Bronchial epithelial cell (primary cell): ENCODE measurements around the gene CUTA. TPM values are rescaled to one million over a fixed set of nuclear protein-coding genes. Genes with fewer than 3 reads are reported as not detected.
"Not testable (repeated sequence)": the region's sequence is repeated elsewhere in the genome, so short reads cannot be mapped to it uniquely, and the experiment has no call there.

Experiments used
- DNase-seq: peaks from one replicate; pipeline ENCODE4 v3.0.0-alpha.2; 2010; ENCODE audit warnings: low read depth
- FAIRE-seq: peaks from 2 replicates; lab custom pipeline; 2011; peaks lifted over from hg19 to GRCh38; lab: Jason Lieb, UNC
- H3K27me3 ChIP-seq: 2 replicates; pipeline ENCODE4 v1.5.1; 2011; ENCODE audit warnings: low read length; ENCODE audit not compliant: control insufficient read depth, insufficient read depth
- H3K36me3 ChIP-seq: 2 replicates; pipeline ENCODE4 v1.5.1; 2011; ENCODE audit warnings: low read length; ENCODE audit not compliant: control insufficient read depth, insufficient read depth
- H3K4me3 ChIP-seq: 2 replicates; pipeline ENCODE4 v1.5.1; 2011; ENCODE audit warnings: mild to moderate bottlenecking, low read depth, low read length, control low read depth
- CTCF ChIP-seq: IDR thresholded peaks from 2 replicates; pipeline ENCODE4 v1.5.1; 2011; ENCODE audit warnings: mild to moderate bottlenecking, moderate library complexity, low read length, control low read depth, inconsistent platforms; ENCODE audit not compliant: insufficient read depth, severe bottlenecking
- total RNA-seq: library from RNA; depleted of rRNA; stranded (reverse); fragments of >200 nt; gene quantifications from 2 replicates; pipeline ENCODE4 v1.2.1, GENCODE V29; 2014

CUTA gene
- total RNA-seq, 1 donor from 2014 or later = 37.1 TPM

- H3K36me3 ChIP-seq = no peaks in the 10 kb centered on the region
- FAIRE-seq = no peak
- H3K27me3 ChIP-seq = no peaks in the 10 kb centered on the region
- peak; percentile 85 for DNase-seq
- no peak overlapping the region for H3K4me3 ChIP-seq
- TF ChIP-seq CTCF = no peak
These were observed 42.7 kb downstream of the CUTA start for GRCh38 chr6:33375143-33375671.

DNA sequence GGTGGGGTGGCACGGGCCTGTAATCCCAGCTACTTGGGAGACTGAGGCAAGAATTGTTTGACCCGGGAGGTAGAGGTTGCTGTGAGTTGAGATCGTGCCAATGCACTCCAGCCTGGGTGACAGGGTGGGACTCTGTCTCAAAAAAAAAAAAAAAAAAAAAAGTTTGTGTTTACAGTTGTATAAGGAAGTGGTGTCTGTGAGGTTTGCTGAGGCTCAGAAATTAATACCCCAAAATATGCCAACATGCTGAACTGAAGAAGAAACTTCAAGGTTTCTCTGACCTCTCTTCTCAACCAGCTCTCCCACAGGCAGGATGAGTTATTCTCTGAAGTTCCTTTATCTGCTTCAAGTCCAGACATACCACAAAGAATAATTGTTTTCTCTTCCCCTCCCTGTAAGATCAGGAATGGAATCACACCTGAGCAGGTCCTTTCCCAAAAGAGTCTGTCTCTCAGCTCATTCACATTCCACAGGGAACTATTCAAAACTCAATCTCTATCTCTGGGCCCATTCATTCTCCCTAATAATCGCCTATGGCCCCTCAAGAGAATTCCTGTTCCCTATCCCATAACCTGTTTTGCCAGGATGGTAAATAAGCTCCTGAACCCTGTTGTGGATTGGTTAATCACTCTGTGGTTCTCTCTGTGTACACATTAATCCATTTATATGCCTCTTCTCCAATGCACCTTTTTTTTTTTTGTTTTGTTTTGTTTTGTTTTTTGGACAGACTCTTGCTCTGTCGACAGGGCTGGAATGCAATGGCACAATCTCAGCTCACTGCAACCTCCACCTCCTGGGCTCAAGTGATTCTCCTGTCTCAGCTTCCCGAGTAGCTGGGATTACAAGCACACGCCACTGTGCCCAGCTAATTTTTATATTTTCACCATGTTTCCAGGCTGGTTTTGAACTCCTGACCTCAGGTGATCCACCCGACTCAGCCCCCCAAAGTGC, 43.7 kb downstream of the CUTA start:
- H3K4me3 ChIP-seq = no peak overlapping the region
- H3K36me3 ChIP-seq = no peaks in the 10 kb centered on the region
- DNase-seq (peak; percentile 37), FAIRE-seq (no peak)
- TF ChIP-seq CTCF = no peak
- H3K27me3 ChIP-seq = no peaks in the 10 kb centered on the region

DNA sequence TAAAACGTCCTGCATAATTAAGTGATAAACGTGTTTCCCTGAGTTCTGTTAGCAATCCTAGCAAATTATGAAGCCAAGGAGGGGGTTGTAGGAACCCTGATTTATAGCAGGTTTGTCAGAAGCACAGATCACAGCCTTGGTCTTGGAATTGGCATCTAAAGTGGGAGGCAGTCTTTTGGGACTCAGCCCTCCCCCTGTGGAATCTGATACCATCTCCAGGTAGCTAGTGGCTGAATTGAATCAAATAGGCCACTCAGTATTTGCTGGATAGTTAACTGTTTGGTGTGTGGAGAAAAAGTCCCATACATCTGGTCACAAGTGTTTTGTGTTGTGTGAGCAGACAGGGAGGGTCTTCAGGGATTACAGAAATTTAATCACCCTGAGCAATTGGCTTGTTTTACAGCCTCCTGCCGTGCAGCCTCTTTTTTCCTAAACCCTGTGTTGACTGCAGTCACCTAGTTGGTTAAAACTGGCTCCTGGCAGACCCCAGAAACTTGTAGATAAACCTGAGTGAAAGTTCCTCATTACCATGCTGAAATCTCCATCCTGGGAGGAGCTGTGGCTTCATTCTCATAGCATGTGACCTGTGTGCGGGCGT, 45.3 kb downstream of the CUTA start:
- FAIRE-seq (no peak), DNase-seq (no peak)
- Histone ChIP-seq H3K36me3 (no peaks in the 10 kb centered on the region), H3K27me3 (no peaks in the 10 kb centered on the region), H3K4me3 (no peak overlapping the region)
- no peak for TF ChIP-seq CTCF

GRCh38 chr6:33371901-33372300, 46.0 kb downstream of the CUTA start:
- not testable (repeated sequence) for H3K36me3 ChIP-seq, DNase-seq, H3K4me3 ChIP-seq, FAIRE-seq, H3K27me3 ChIP-seq

DNA sequence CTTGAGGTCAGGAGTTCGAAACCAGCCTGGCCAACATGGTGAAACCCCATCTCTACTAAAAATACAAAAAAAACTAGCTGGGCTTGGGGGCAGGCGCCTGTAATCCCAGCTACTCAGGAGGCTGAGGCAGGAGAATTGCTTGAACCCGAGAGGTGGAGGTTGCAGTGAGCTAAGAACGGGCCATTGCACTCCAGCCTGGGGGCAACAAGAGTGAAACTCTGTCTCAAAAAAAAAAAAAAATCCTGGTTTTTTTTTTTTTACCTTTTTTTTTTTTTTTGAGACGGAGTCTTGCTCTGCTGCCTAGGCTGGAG, 50.2 kb downstream of the CUTA start:
- not testable (repeated sequence) for H3K36me3 ChIP-seq, FAIRE-seq, H3K4me3 ChIP-seq

GRCh38 chr6:33367009-33367714, 50.7 kb downstream of the CUTA start:
- Histone ChIP-seq H3K4me3 (no peak overlapping the region), H3K36me3 (no peaks in the 10 kb centered on the region), H3K27me3 (no peaks in the 10 kb centered on the region)
- FAIRE-seq = no peak
- no peak for TF ChIP-seq CTCF
- no peak for DNase-seq

More for the DNA sequence above, 50.2 kb downstream of the CUTA start:
- not testable (repeated sequence) for DNase-seq, H3K27me3 ChIP-seq

Other genes starting within 250 kb of the CUTA start
- under 0.01 TPM in 2 replicates for gene COL11A2, start 225.6 kb downstream of the CUTA start, total RNA-seq
- gene RXRB, start 217.4 kb downstream of the CUTA start, total RNA-seq = 13.2 and 15.3 TPM in 2 replicates
- gene SLC39A7, start 217.2 kb downstream of the CUTA start, total RNA-seq = 90.4 and 94.0 TPM in 2 replicates
- gene HSD17B8, start 213.5 kb downstream of the CUTA start, total RNA-seq = 59.8 and 76.4 TPM in 2 replicates
- 43.4 and 50.7 TPM in 2 replicates for gene RING1, start 209.6 kb downstream of the CUTA start, total RNA-seq
- 22.1 and 32.5 TPM in 2 replicates for gene VPS52, start 146.2 kb downstream of the CUTA start, total RNA-seq
- 9,289 and 12,112 TPM in 2 replicates for gene RPS18, start 146.0 kb downstream of the CUTA start, total RNA-seq
- gene B3GALT4, start 141.0 kb downstream of the CUTA start, total RNA-seq = 3.9 and 16.9 TPM in 2 replicates
- 59.5 and 132 TPM in 2 replicates for gene WDR46, start 128.9 kb downstream of the CUTA start, total RNA-seq
- 61.7 and 64.5 TPM in 2 replicates for gene PFDN6, start 128.5 kb downstream of the CUTA start, total RNA-seq
- gene RGL2, start 119.2 kb downstream of the CUTA start, total RNA-seq = 22.6 and 27.7 TPM in 2 replicates
- gene TAPBP, start 104.0 kb downstream of the CUTA start, total RNA-seq = 11.6 and 24.3 TPM in 2 replicates
- gene ZBTB22, start 100.4 kb downstream of the CUTA start, total RNA-seq = 13.2 and 20.1 TPM in 2 replicates
- 27.4 and 53.1 TPM in 2 replicates for gene DAXX, start 95.1 kb downstream of the CUTA start, total RNA-seq
- gene KIFC1, start 26.3 kb downstream of the CUTA start, total RNA-seq = 0.26 TPM in 2 replicates
- 7.6 and 13.2 TPM in 2 replicates for gene PHF1, start 7.1 kb downstream of the CUTA start, total RNA-seq
- gene SYNGAP1, start 2.0 kb upstream of the CUTA start, total RNA-seq = 0.79 and 0.90 TPM in 2 replicates
- gene ZBTB9, start 36.5 kb upstream of the CUTA start, total RNA-seq = 5.9 and 6.3 TPM in 2 replicates
- 25.5 and 47.5 TPM in 2 replicates for gene BAK1, start 162.2 kb upstream of the CUTA start, total RNA-seq
- gene ITPR3, start 203.2 kb upstream of the CUTA start, total RNA-seq = 66.6 and 95.6 TPM in 2 replicates